Caco-2 (cell line): ENCODE results near the gene WNK2. TPM values are rescaled to one million over a fixed set of nuclear protein-coding genes. Genes with fewer than 3 reads are reported as not detected.

ENCODE experiments used
- BruUV-seq: library from RNA; stranded (reverse); fragments of 400-500 nt; replicated peaks from 2 replicates; lab custom pipeline; 2021; lab: Mats Ljungman, UMichigan
- CTCF ChIA-PET: fragments of 300-600 bp; sonication (Branson Sonifier 250); formaldehyde crosslinking; loops from one replicate; lab custom pipeline; 2022; ENCODE audit warnings: antibody characterized with exemption; lab: Charles Lee
- POLR2A ChIA-PET: fragments of 300-600 bp; sonication (Branson Sonifier 250); formaldehyde crosslinking; loops from one replicate; lab custom pipeline; 2022; ENCODE audit warnings: antibody characterized with exemption; lab: Charles Lee
- DNase-seq, 2 experiments: peaks; one replicate each; pipeline versions ENCODE4 v3.0.0 to v3.0.0-alpha.2; 2020 to 2022
- H3K27me3 ChIP-seq: replicated peaks from 2 replicates; pipeline ENCODE4 v1.6.0; 2011; ENCODE audit warnings: low read length; ENCODE audit not compliant: control insufficient read depth, insufficient read depth
- H3K36me3 ChIP-seq: 2 replicates; pipeline ENCODE4 v1.5.1; 2011; ENCODE audit warnings: low read length; ENCODE audit not compliant: control insufficient read depth, insufficient read depth
- H3K4me1 ChIP-seq: fragments of 250-450 bp; sonication (Bioruptor Pico); 2 replicates; pipeline ENCODE4 v1.5.1; 2020; ENCODE audit warnings: mild to moderate bottlenecking
- H3K4me3 ChIP-seq: 2 replicates; pipeline ENCODE4 v1.5.1; 2011; ENCODE audit warnings: low read depth, mild to moderate bottlenecking, control low read depth, low read length
- H3K9me3 ChIP-seq: fragments of 250-450 bp; sonication (Bioruptor Pico); 2 replicates; pipeline ENCODE4 v1.5.1; 2020; ENCODE audit warnings: mild to moderate bottlenecking, moderate library complexity
- H3K27ac Mint-ChIP-seq: one replicate; pipeline ENCODE4 v1.8.0; 2022; ENCODE audit warnings: mixed read lengths; ENCODE audit not compliant: unreplicated experiment
- H3K27me3 Mint-ChIP-seq: one replicate; pipeline ENCODE4 v1.8.0; 2022; ENCODE audit warnings: mixed read lengths; ENCODE audit not compliant: insufficient read depth, unreplicated experiment
- H3K36me3 Mint-ChIP-seq: one replicate; pipeline ENCODE4 v1.8.0; 2022; ENCODE audit warnings: mild to moderate bottlenecking, mixed read lengths; ENCODE audit not compliant: insufficient read depth, unreplicated experiment
- H3K4me1 Mint-ChIP-seq: one replicate; pipeline ENCODE4 v1.8.0; 2022; ENCODE audit warnings: low read depth, mixed read lengths; ENCODE audit not compliant: unreplicated experiment
- H3K4me3 Mint-ChIP-seq: one replicate; pipeline ENCODE4 v1.8.0; 2022; ENCODE audit warnings: mild to moderate bottlenecking, moderate library complexity, mixed read lengths; ENCODE audit not compliant: unreplicated experiment
- H3K9me3 Mint-ChIP-seq: one replicate; pipeline ENCODE4 v1.8.0; 2022; ENCODE audit warnings: mixed read lengths; ENCODE audit not compliant: unreplicated experiment
- intact Hi-C: fragments of 100-400 bp; cut with micrococcal nuclease; formaldehyde crosslinking; loops from one replicate; pipeline ENCODE4 v1.10.0; 2022; ENCODE audit not compliant: unreplicated experiment
- total RNA-seq: library from RNA; stranded (reverse); gene quantifications from 2 replicates; pipeline ENCODE4 v1.2.3, GENCODE V29; 2022
- TF ChIP-seq, protein P1 (sequence below), 2 experiments: fragments of 200-600 bp in 1 of 2; IDR thresholded peaks; 1 replicate in 1 of 2; 2 replicates in 1 of 2; pipeline versions ENCODE4 v1.5.1 to v1.8.0; 2011 to 2022; ENCODE audit warnings: antibody characterized with exemption in 1 of 2, control low read depth in 1 of 2, inconsistent platforms in 1 of 2, low read depth in 1 of 2, low read length in 1 of 2, mild to moderate bottlenecking in 1 of 2, moderate library complexity in 1 of 2; ENCODE audit not compliant: insufficient read depth in 1 of 2, severe bottlenecking in 1 of 2, unreplicated experiment in 1 of 2

Gene WNK2
- total RNA-seq, 1 experiment from 2014 or later = 21.7 TPM

DNA sequence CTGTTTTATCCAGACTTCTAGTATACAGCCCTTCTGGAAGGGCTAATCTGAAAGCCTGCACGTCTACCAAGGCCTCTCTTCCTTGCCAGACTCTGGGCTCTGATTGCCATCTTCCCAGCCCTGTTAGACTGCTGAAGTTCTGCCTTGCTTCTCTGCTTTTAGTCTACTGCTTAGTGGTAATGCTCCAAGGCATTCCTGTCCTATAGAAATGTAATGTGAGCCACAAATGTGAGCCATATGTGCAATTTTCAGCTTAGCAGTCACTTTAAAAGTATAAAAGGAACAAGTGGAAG is 32.1 kb downstream of the WNK2 start:
- ChIA-PET CTCF (no interaction called here), POLR2A (no interaction called here)
- intact Hi-C loops = no loop called here
- no peak overlapping the region for H3K27ac Mint-ChIP-seq
- no peak for DNase-seq
- H3K9me3 Mint-ChIP-seq = peaks cover 10% of the 10 kb centered on the region
- H3K4me3 Mint-ChIP-seq = no peak overlapping the region
- TF ChIP-seq, protein P1, sequence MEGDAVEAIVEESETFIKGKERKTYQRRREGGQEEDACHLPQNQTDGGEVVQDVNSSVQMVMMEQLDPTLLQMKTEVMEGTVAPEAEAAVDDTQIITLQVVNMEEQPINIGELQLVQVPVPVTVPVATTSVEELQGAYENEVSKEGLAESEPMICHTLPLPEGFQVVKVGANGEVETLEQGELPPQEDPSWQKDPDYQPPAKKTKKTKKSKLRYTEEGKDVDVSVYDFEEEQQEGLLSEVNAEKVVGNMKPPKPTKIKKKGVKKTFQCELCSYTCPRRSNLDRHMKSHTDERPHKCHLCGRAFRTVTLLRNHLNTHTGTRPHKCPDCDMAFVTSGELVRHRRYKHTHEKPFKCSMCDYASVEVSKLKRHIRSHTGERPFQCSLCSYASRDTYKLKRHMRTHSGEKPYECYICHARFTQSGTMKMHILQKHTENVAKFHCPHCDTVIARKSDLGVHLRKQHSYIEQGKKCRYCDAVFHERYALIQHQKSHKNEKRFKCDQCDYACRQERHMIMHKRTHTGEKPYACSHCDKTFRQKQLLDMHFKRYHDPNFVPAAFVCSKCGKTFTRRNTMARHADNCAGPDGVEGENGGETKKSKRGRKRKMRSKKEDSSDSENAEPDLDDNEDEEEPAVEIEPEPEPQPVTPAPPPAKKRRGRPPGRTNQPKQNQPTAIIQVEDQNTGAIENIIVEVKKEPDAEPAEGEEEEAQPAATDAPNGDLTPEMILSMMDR (IDR thresholded peaks at IDR 0.05; ENCODE audit: insufficient read depth in 1 of 2, low read depth in 1 of 2, low read length in 1 of 2, severe bottlenecking in 1 of 2, unreplicated experiment in 1 of 2) = no peak
- no TSS peak for BruUV-seq
- H3K27me3 Mint-ChIP-seq = no peaks in the 10 kb centered on the region
- Histone ChIP-seq H3K36me3 (no peaks in the 10 kb centered on the region; the same call in 1 of the 2 replicates), H3K4me1 (no peaks in the 10 kb centered on the region), H3K27me3 (no peaks in the 10 kb centered on the region), H3K9me3 (no peaks in the 10 kb centered on the region), H3K4me3 (no peak overlapping the region)
- no peaks in the 10 kb centered on the region for H3K4me1 Mint-ChIP-seq
- no peaks in the 10 kb centered on the region for H3K36me3 Mint-ChIP-seq

DNA sequence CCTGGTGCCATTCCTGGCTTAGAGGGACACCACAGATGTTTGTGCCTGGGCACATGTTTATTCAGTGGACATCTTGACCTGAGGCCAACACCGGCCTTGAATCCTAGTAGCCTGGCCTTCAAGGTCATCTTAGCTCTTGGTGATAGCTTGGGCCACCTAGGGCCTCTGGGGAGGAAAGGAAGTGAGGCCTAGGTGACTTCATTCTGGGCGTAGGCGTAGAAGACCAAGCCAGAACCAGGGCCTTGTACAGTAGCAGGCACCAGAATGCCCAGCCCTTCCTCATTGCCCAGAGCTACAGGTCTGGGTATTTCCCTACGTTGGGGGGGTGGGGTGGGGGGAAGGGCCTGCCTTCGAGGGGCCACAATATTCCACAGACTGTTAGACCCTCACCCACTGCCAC is 33.8 kb downstream of the WNK2 start:
- Mint-ChIP-seq H3K27me3 (no peaks in the 10 kb centered on the region), H3K9me3 (peaks cover 10% of the 10 kb centered on the region), H3K36me3 (no peaks in the 10 kb centered on the region), H3K4me3 (no peak overlapping the region), H3K27ac (no peak overlapping the region), H3K4me1 (no peaks in the 10 kb centered on the region)
- Histone ChIP-seq H3K4me3 (no peak overlapping the region), H3K27me3 (no peaks in the 10 kb centered on the region), H3K4me1 (no peaks in the 10 kb centered on the region), H3K9me3 (no peaks in the 10 kb centered on the region), H3K36me3 (no peaks in the 10 kb centered on the region)
- TF ChIP-seq, protein P1 (IDR thresholded peaks at IDR 0.05; ENCODE audit: insufficient read depth in 1 of 2, low read depth in 1 of 2, low read length in 1 of 2, severe bottlenecking in 1 of 2, unreplicated experiment in 1 of 2) = no peak
- intact Hi-C loops = no loop called here
- ChIA-PET CTCF (no interaction called here), POLR2A (no interaction called here)
- BruUV-seq = no TSS peak
- no peak for DNase-seq

DNA sequence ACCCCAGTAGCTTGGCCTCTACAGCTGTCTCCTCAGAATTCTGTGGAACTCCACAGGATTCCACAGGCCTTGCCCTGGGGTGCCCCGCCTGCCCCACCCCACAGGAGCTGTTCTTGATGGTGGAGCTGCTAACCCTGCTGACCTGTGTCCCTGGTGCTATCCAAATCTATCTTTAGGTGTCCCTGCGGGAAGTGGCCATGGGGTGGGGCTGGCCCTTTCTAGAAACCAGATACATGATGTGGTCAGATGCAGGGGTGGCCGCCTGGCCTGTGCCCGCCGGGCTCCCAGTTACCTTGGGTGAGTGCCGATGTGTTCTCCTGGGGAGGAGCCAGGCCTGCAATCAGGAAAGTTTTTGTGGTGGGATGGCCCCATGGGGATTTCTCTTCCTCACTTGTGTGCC is 34.2 kb downstream of the WNK2 start:
- intact Hi-C loops = no loop called here
- POLR2A ChIA-PET = no interaction called here
- CTCF ChIA-PET = no interaction called here
- no peak for DNase-seq
- no peaks in the 10 kb centered on the region for H3K36me3 Mint-ChIP-seq
- H3K36me3 ChIP-seq = no peaks in the 10 kb centered on the region
- H3K4me1 Mint-ChIP-seq = no peaks in the 10 kb centered on the region
- H3K9me3 Mint-ChIP-seq = peaks cover 10% of the 10 kb centered on the region
- H3K4me3 ChIP-seq = no peak overlapping the region
- H3K4me3 Mint-ChIP-seq = no peak overlapping the region
- H3K9me3 ChIP-seq = no peaks in the 10 kb centered on the region
- no peaks in the 10 kb centered on the region for H3K27me3 Mint-ChIP-seq
- TF ChIP-seq, protein P1 (IDR thresholded peaks at IDR 0.05; ENCODE audit: insufficient read depth in 1 of 2, low read depth in 1 of 2, low read length in 1 of 2, severe bottlenecking in 1 of 2, unreplicated experiment in 1 of 2) = no peak
- H3K27me3 ChIP-seq = no peaks in the 10 kb centered on the region
- H3K27ac Mint-ChIP-seq = no peak overlapping the region
- BruUV-seq = no TSS peak
- H3K4me1 ChIP-seq = no peaks in the 10 kb centered on the region
